H9 (cell line): ENCODE results near the gene DNM2. TPM values are rescaled to one million over a fixed set of nuclear protein-coding genes. Genes with fewer than 3 reads are reported as not detected.

Source experiments
- DNase-seq: peaks from one replicate; pipeline ENCODE4 v3.0.0-alpha.2; 2017
- H2AFZ ChIP-seq: one replicate; pipeline ENCODE4 v1.6.1; 2013; ENCODE audit warnings: mild to moderate bottlenecking, low read length, control low read depth, moderate library complexity
- H2AK5ac ChIP-seq: 2 replicates; pipeline ENCODE4 v1.6.1; 2013; ENCODE audit warnings: low read length, control low read depth, mixed read lengths; ENCODE audit not compliant: insufficient read length
- H2BK120ac ChIP-seq: one replicate; pipeline ENCODE4 v1.6.1; 2013; ENCODE audit warnings: low read depth, mild to moderate bottlenecking, low read length, control low read depth, inconsistent platforms; ENCODE audit not compliant: poor library complexity, severe bottlenecking
- H2BK12ac ChIP-seq: 2 replicates; pipeline ENCODE4 v1.6.1; 2013; ENCODE audit warnings: low read length, control low read depth, mixed read lengths, low read depth; ENCODE audit not compliant: insufficient read length
- H2BK15ac ChIP-seq: 2 replicates; pipeline ENCODE4 v1.6.1; 2013; ENCODE audit warnings: low read depth, low read length, control low read depth
- H2BK20ac ChIP-seq: one replicate; pipeline ENCODE4 v1.6.1; 2013; ENCODE audit warnings: low read depth, mild to moderate bottlenecking, low read length, control low read depth, inconsistent platforms; ENCODE audit not compliant: poor library complexity, severe bottlenecking
- H2BK5ac ChIP-seq: 2 replicates; pipeline ENCODE4 v1.6.1; 2013; ENCODE audit warnings: low read length, control low read depth, mixed read lengths; ENCODE audit not compliant: insufficient read length
- H3K14ac ChIP-seq: 2 replicates; pipeline ENCODE4 v1.6.1; 2013; ENCODE audit warnings: low read length, control low read depth; ENCODE audit not compliant: insufficient read depth
- H3K18ac ChIP-seq: 2 replicates; pipeline ENCODE4 v1.6.1; 2013; ENCODE audit warnings: low read depth, mild to moderate bottlenecking, mixed read lengths, low read length, control low read depth; ENCODE audit not compliant: insufficient read length
- H3K23ac ChIP-seq: 2 replicates; pipeline ENCODE4 v1.6.1; 2013; ENCODE audit warnings: low read length, control low read depth, mixed read lengths, low read depth; ENCODE audit not compliant: insufficient read length
- H3K23me2 ChIP-seq: 2 replicates; pipeline ENCODE4 v1.6.1; 2013; ENCODE audit warnings: low read depth, mild to moderate bottlenecking, mixed read lengths, low read length, control low read depth; ENCODE audit not compliant: insufficient read length, poor library complexity, severe bottlenecking
- H3K27ac ChIP-seq: 2 replicates; pipeline ENCODE4 v1.5.1; 2013; ENCODE audit warnings: low read length, control low read depth, mixed read lengths, low read depth; ENCODE audit not compliant: insufficient read length
- H3K27me3 ChIP-seq: 2 replicates; pipeline ENCODE4 v1.6.1; 2013; ENCODE audit warnings: low read length, control low read depth, inconsistent platforms; ENCODE audit not compliant: insufficient read depth
- H3K4ac ChIP-seq: 2 replicates; pipeline ENCODE4 v1.6.1; 2013; ENCODE audit warnings: low read depth, mild to moderate bottlenecking, control low read depth, inconsistent platforms, low read length, moderate library complexity
- H3K4me1 ChIP-seq: 2 replicates; pipeline ENCODE4 v1.6.1; 2013; ENCODE audit warnings: low read length, control low read depth, inconsistent platforms; ENCODE audit not compliant: insufficient read depth
- H3K4me2 ChIP-seq: 2 replicates; pipeline ENCODE4 v1.6.1; 2013; ENCODE audit warnings: low read length, control low read depth, mixed read lengths; ENCODE audit not compliant: insufficient read length, insufficient read depth
- H3K56ac ChIP-seq: 2 replicates; pipeline ENCODE4 v1.6.1; 2013; ENCODE audit warnings: low read depth, mild to moderate bottlenecking, mixed read lengths, low read length, control low read depth; ENCODE audit not compliant: insufficient read length
- H3K79me1 ChIP-seq: 2 replicates; pipeline ENCODE4 v1.6.1; 2013; ENCODE audit warnings: low read depth, mild to moderate bottlenecking, moderate library complexity, low read length, control low read depth, inconsistent platforms; ENCODE audit not compliant: insufficient read depth, poor library complexity, severe bottlenecking
- H3K79me2 ChIP-seq: 2 replicates; pipeline ENCODE4 v1.6.1; 2013; ENCODE audit warnings: low read length, control low read depth, inconsistent platforms; ENCODE audit not compliant: insufficient read depth
- H3K9ac ChIP-seq: 2 replicates; pipeline ENCODE4 v1.6.1; 2013; ENCODE audit warnings: low read length, control low read depth, mixed read lengths; ENCODE audit not compliant: insufficient read length; ENCODE audit errors: extremely low read depth
- H3K9me3 ChIP-seq: one replicate; pipeline ENCODE4 v1.6.1; 2013; ENCODE audit warnings: low read depth, low read length, inconsistent platforms; ENCODE audit not compliant: control insufficient read depth
- H3T11ph ChIP-seq: one replicate; pipeline ENCODE4 v1.6.1; 2013; ENCODE audit warnings: mild to moderate bottlenecking, low read length, control low read depth, inconsistent platforms
- H4K20me1 ChIP-seq: one replicate; pipeline ENCODE4 v1.6.1; 2013; ENCODE audit not compliant: control insufficient read depth, insufficient read length, insufficient read depth
- H4K5ac ChIP-seq: 2 replicates; pipeline ENCODE4 v1.6.1; 2013; ENCODE audit warnings: low read depth, mild to moderate bottlenecking, mixed read lengths, low read length, control low read depth; ENCODE audit not compliant: insufficient read length
- H4K8ac ChIP-seq: replicated peaks from 2 replicates; pipeline ENCODE4 v1.6.1; 2013; ENCODE audit warnings: low read length, control low read depth, mixed read lengths, low read depth; ENCODE audit not compliant: insufficient read length
- H4K91ac ChIP-seq: 2 replicates; pipeline ENCODE4 v1.6.1; 2013; ENCODE audit warnings: low read depth, mild to moderate bottlenecking, moderate library complexity, mixed read lengths, low read length, control low read depth; ENCODE audit not compliant: insufficient read length
- H3K27ac Mint-ChIP-seq, 3 experiments: 2 replicates in 2 of 3; 3 replicates in 1 of 3; pipeline ENCODE4 v1.8.0; 2020 to 2021; ENCODE audit warnings: mixed read lengths in 3 of 3, mild to moderate bottlenecking in 1 of 3, moderate library complexity in 1 of 3
- H3K27me3 Mint-ChIP-seq: 2 replicates; pipeline ENCODE4 v1.8.0; 2021; ENCODE audit warnings: low read depth, mild to moderate bottlenecking, moderate library complexity, mixed read lengths
- H3K36me3 Mint-ChIP-seq, 3 experiments: 2 replicates in 2 of 3; 3 replicates in 1 of 3; pipeline ENCODE4 v1.8.0; 2020 to 2021; ENCODE audit warnings: low read depth in 3 of 3, mixed read lengths in 3 of 3; ENCODE audit not compliant: insufficient read depth in 1 of 3
- H3K4me1 Mint-ChIP-seq, 2 experiments: 2 replicates each; pipeline ENCODE4 v1.8.0; 2020; ENCODE audit warnings: mixed read lengths in 2 of 2
- H3K4me3 Mint-ChIP-seq, 2 experiments: 2 replicates in 1 of 2; 3 replicates in 1 of 2; pipeline ENCODE4 v1.8.0; 2020 to 2021; ENCODE audit warnings: mild to moderate bottlenecking in 2 of 2, mixed read lengths in 2 of 2, moderate library complexity in 1 of 2
- H3K9me3 Mint-ChIP-seq, 2 experiments: 2 replicates in 1 of 2; 3 replicates in 1 of 2; pipeline ENCODE4 v1.8.0; 2020; ENCODE audit warnings: mild to moderate bottlenecking in 2 of 2, mixed read lengths in 2 of 2, moderate library complexity in 1 of 2
- CTCF ChIP-seq: fragments of 200-600 bp; sonication (generic); conservative IDR thresholded peaks from 3 replicates; pipeline ENCODE4 v1.8.0; 2021; ENCODE audit warnings: antibody characterized with exemption, mild to moderate bottlenecking
- WGBS: extraction: QIAGEN DNeasy Blood & Tissue Kit; methylation state at CpG from one replicate; pipeline ENCODE4 v1.1.7; 2013; ENCODE audit warnings: missing lambda C conversion rate, low lambda C conversion rate, mixed read lengths; ENCODE audit not compliant: insufficient read length; ENCODE audit errors: extremely low coverage; 5-methylcytosine and 5-hydroxymethylcytosine counted together
- total RNA-seq: library from RNA; stranded (reverse); gene quantifications from 2 replicates; pipeline ENCODE4 v1.2.1, GENCODE V29; 2021

Gene DNM2
- total RNA-seq, 1 experiment from 2014 or later: 152 TPM

- Mint-ChIP-seq H3K36me3 (peaks cover 8 to 28% (median 16%) of the 10 kb centered on the region in 3 experiments; a peak in 6 of 7 replicates), H3K4me1 (peaks cover 7 to 8% of the 10 kb centered on the region in 2 experiments), H3K27ac (no peak overlapping the region; a peak in 1 of 7 replicates), H3K27me3 (no peaks in the 10 kb centered on the region), H3K9me3 (no peaks in the 10 kb centered on the region), H3K4me3 (no peak overlapping the region)
- no peak overlapping the region for H2BK12ac ChIP-seq
- DNase-seq: no peak
- no peak overlapping the region for H4K8ac ChIP-seq
- H3K14ac ChIP-seq: no peak overlapping the region
- H3K56ac ChIP-seq: no peak overlapping the region
- H4K91ac ChIP-seq: no peak overlapping the region
- H3K9ac ChIP-seq: no peak overlapping the region
- H3K18ac ChIP-seq: no peak overlapping the region
- no peak overlapping the region for H3K4me2 ChIP-seq
- H3T11ph ChIP-seq: no peak overlapping the region
- no peak for TF ChIP-seq CTCF
- no peak overlapping the region for H4K5ac ChIP-seq
- no peaks in the 10 kb centered on the region for H3K9me3 ChIP-seq
- no CpG with 5 or more reads among the region's 12 CpGs for WGBS
- H2BK5ac ChIP-seq: no peak overlapping the region
- no peak overlapping the region for H2BK15ac ChIP-seq
- H3K79me2 ChIP-seq: no peaks in the 10 kb centered on the region
- H2AK5ac ChIP-seq: no peak overlapping the region
- H2BK20ac ChIP-seq: no peak overlapping the region
- no peak overlapping the region for H3K23ac ChIP-seq
- peaks cover 2% of the 10 kb centered on the region for H3K23me2 ChIP-seq
- H3K27ac ChIP-seq: no peak overlapping the region
- H4K20me1 ChIP-seq: no peaks in the 10 kb centered on the region
- no peaks in the 10 kb centered on the region; the same call in 1 of the 2 replicates for H3K4me1 ChIP-seq
- H3K27me3 ChIP-seq: no peaks in the 10 kb centered on the region
- no peaks in the 10 kb centered on the region for H3K79me1 ChIP-seq
- H2BK120ac ChIP-seq: no peak overlapping the region
- no peak overlapping the region for H2AFZ ChIP-seq
- no peak overlapping the region for H3K4ac ChIP-seq
These were observed 10.9 kb upstream of the DNM2 start for GRCh38 chr19:10706990-10707389.
